WTC11 (cell line): Measurements from ENCODE around the gene ZNF10. TPM values are rescaled to one million over a fixed set of nuclear protein-coding genes. Genes with fewer than 3 reads are reported as not detected.
A peak's percentile ranks its signal among the peaks of the same experiment; 100 is the strongest.

Source experiments
- ATAC-seq: fragments of 200-7000 bp; cut with Tn5 transposase; 2 replicates; pipeline ENCODE4 v1.10.0; 2021; ENCODE audit warnings: mild to moderate bottlenecking, moderate library complexity
- CTCF ChIA-PET: fragments of 300-600 bp; sonication (Branson Sonifier 250); formaldehyde crosslinking; loops from one replicate; lab custom pipeline; 2021; ENCODE audit warnings: antibody characterized with exemption; lab: Charles Lee
- POLR2A ChIA-PET: fragments of 350-600 bp; sonication (Branson Sonifier 250); formaldehyde crosslinking; loops from one replicate; lab custom pipeline; 2021; ENCODE audit warnings: antibody characterized with exemption; lab: Charles Lee
- DNase-seq: peaks from one replicate; pipeline ENCODE4 v3.0.0; 2021; ENCODE audit warnings: low spot score
- H3K27ac Mint-ChIP-seq: 2 replicates; pipeline ENCODE4 v1.8.0; 2021; ENCODE audit warnings: mixed read lengths
- H3K27me3 Mint-ChIP-seq: 2 replicates; pipeline ENCODE4 v1.8.0; 2021; ENCODE audit warnings: low read depth, mild to moderate bottlenecking, moderate library complexity, mixed read lengths
- H3K36me3 Mint-ChIP-seq: 2 replicates; pipeline ENCODE4 v1.8.0; 2021; ENCODE audit warnings: mixed read lengths
- H3K4me1 Mint-ChIP-seq: 2 replicates; pipeline ENCODE4 v1.8.0; 2022; ENCODE audit warnings: mixed read lengths
- H3K4me3 Mint-ChIP-seq: 2 replicates; pipeline ENCODE4 v1.8.0; 2021; ENCODE audit warnings: mild to moderate bottlenecking, moderate library complexity, mixed read lengths
- H3K9me3 Mint-ChIP-seq: 2 replicates; pipeline ENCODE4 v1.8.0; 2021; ENCODE audit warnings: mixed read lengths
- CREM ChIP-seq: sonication (generic); formaldehyde crosslinking; IDR thresholded peaks from 2 replicates; pipeline ENCODE4 v1.8.1; 2022; ENCODE audit warnings: mild to moderate bottlenecking, missing genetic modification reagents, moderate library complexity
- E2F1 ChIP-seq: sonication (generic); formaldehyde crosslinking; IDR thresholded peaks from 2 replicates; pipeline ENCODE4 v1.8.0; 2022; ENCODE audit warnings: mild to moderate bottlenecking, missing genetic modification reagents
- EMX1 ChIP-seq: fragments of 250-450 bp; sonication (Bioruptor Pico); IDR thresholded peaks from 2 replicates; pipeline ENCODE4 v1.8.0; 2021; ENCODE audit warnings: mild to moderate bottlenecking
- GTF2I ChIP-seq: fragments of 250-450 bp; sonication (Bioruptor Pico); conservative IDR thresholded peaks from 2 replicates; pipeline ENCODE4 v1.4.0; 2021; ENCODE audit warnings: mild to moderate bottlenecking
- HMGXB4 ChIP-seq: sonication (generic); formaldehyde crosslinking; IDR thresholded peaks from 2 replicates; pipeline ENCODE4 v1.8.1; 2023; ENCODE audit warnings: mild to moderate bottlenecking, moderate library complexity, missing genetic modification reagents
- MXD4 ChIP-seq: fragments of 250-450 bp; sonication (Bioruptor Pico); IDR thresholded peaks from 2 replicates; pipeline ENCODE4 v1.8.0; 2021; ENCODE audit warnings: mild to moderate bottlenecking, moderate library complexity, borderline replicate concordance
- MYBL2 ChIP-seq: sonication (generic); formaldehyde crosslinking; IDR thresholded peaks from 2 replicates; pipeline ENCODE4 v1.8.1; 2023; ENCODE audit warnings: mild to moderate bottlenecking, moderate library complexity, missing genetic modification reagents
- NFATC4 ChIP-seq: fragments of 250-450 bp; sonication (Bioruptor Pico); IDR thresholded peaks from 2 replicates; pipeline ENCODE4 v1.9.0; 2021; ENCODE audit warnings: mild to moderate bottlenecking
- SOX15 ChIP-seq: fragments of 250-450 bp; sonication (Bioruptor Pico); IDR thresholded peaks from 2 replicates; pipeline ENCODE4 v1.9.0; 2021; ENCODE audit warnings: mild to moderate bottlenecking
- ZNF138 ChIP-seq: sonication (generic); formaldehyde crosslinking; conservative IDR thresholded peaks from 2 replicates; pipeline ENCODE4 v1.8.1; 2022; ENCODE audit warnings: mild to moderate bottlenecking, moderate library complexity, missing genetic modification reagents
- ZNF263 ChIP-seq: sonication (generic); formaldehyde crosslinking; IDR thresholded peaks from 2 replicates; pipeline ENCODE4 v1.8.1; 2022; ENCODE audit warnings: low read depth, mild to moderate bottlenecking, moderate library complexity, missing genetic modification reagents
- ZNF281 ChIP-seq: sonication (generic); formaldehyde crosslinking; IDR thresholded peaks from 2 replicates; pipeline ENCODE4 v1.8.0; 2023; ENCODE audit warnings: mild to moderate bottlenecking, missing genetic modification reagents
- ZNF423 ChIP-seq: fragments of 250-450 bp; sonication (Bioruptor Pico); IDR thresholded peaks from 2 replicates; pipeline ENCODE4 v2.1.2; 2022; ENCODE audit warnings: mild to moderate bottlenecking, moderate library complexity
- ZNF532 ChIP-seq: fragments of 250-450 bp; sonication (Bioruptor Pico); IDR thresholded peaks from 2 replicates; pipeline ENCODE4 v1.9.0; 2021; ENCODE audit warnings: mild to moderate bottlenecking, borderline replicate concordance
- total RNA-seq: library from RNA; stranded (reverse); gene quantifications from 3 replicates; pipeline ENCODE4 v1.2.3, GENCODE V29; 2021

ZNF10 gene
- total RNA-seq, 1 experiment from 2014 or later = 10.5 TPM

GRCh38 chr12:133201888-133202287 is 71.5 kb downstream of the ZNF10 start:
- peaks cover 38% of the 10 kb centered on the region for H3K27me3 Mint-ChIP-seq
- no peak overlapping the region for H3K4me3 Mint-ChIP-seq
- TF ChIP-seq EMX1 (no peak), ZNF281 (CRISPR knock-in tag) (no peak), NFATC4 (no peak), SOX15 (CRISPR knock-in tag) (no peak), MYBL2 (CRISPR knock-in tag) (no peak), HMGXB4 (CRISPR knock-in tag) (no peak), E2F1 (CRISPR knock-in tag) (no peak), CREM (no peak), ZNF423 (CRISPR knock-in tag) (no peak), ZNF138 (CRISPR knock-in tag) (no peak), MXD4 (no peak), ZNF532 (CRISPR knock-in tag) (no peak), ZNF263 (CRISPR knock-in tag) (no peak)
- no peak overlapping the region for H3K27ac Mint-ChIP-seq
- H3K4me1 Mint-ChIP-seq = no peaks in the 10 kb centered on the region
- peaks cover 71% of the 10 kb centered on the region for H3K9me3 Mint-ChIP-seq
- DNase-seq (no peak), ATAC-seq (no peak)
- peaks cover 84% of the 10 kb centered on the region for H3K36me3 Mint-ChIP-seq
- POLR2A ChIA-PET = no interaction called here
- CTCF ChIA-PET = no interaction called here

GRCh38 chr12:133202493-133203343 is 72.3 kb downstream of the ZNF10 start:
- TF ChIP-seq ZNF263 (CRISPR knock-in tag) = no peak
- TF ChIP-seq GTF2I = peak; percentile 61; the same call in 1 of the 2 replicates
- Mint-ChIP-seq H3K4me3 (no peak overlapping the region), H3K27ac (no peak overlapping the region), H3K27me3 (peaks cover 38% of the 10 kb centered on the region), H3K9me3 (peaks cover 77% of the 10 kb centered on the region), H3K4me1 (no peaks in the 10 kb centered on the region), H3K36me3 (peaks cover 88% of the 10 kb centered on the region)
- POLR2A ChIA-PET = no interaction called here
- DNase-seq = no peak
- ATAC-seq = no peak
- CTCF ChIA-PET = no interaction called here
